SKM-1 (cell line): ENCODE results near the gene CATSPER1.
A peak's percentile ranks its signal among the peaks of the same experiment; 100 is the strongest.

Source experiments
- DNase-seq: peaks from one replicate; lab custom pipeline; 2025; ENCODE audit not compliant: unreplicated experiment; lab: John Stamatoyannopoulos, UW

The CATSPER1 gene

GRCh38 chr11:66026017-66026529, at the start of gene CATSPER1:
CATSPER1 (minus strand) TSS chr11:66026479; CDS start chr11:66026379, 100 bp downstream.
- DNase-seq = no peak

- DNase-seq = no peak
Measured at GRCh38 chr11:66075273-66075672, 49.0 kb upstream of the CATSPER1 start.

DNA sequence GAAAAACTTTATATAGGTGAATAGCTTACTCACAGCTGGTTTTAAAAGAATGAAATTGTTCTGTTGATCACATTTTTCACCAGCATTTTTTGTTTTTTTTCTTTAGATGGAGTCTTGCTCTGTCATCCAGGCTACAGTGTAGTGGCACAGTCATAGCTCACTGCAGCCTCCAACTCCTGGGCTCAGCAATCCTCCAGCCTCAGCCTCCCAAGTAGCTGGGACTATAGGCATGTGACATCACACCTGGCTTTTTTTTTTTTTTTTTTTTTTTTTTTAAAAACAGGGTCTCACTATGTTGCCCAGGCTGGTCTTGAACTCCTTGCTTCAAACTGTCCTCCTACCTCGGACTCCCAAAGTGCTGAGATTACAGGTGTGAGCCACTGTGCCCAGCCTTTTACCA, 47.4 kb upstream of the CATSPER1 start:
- DNase-seq = no peak

DNA sequence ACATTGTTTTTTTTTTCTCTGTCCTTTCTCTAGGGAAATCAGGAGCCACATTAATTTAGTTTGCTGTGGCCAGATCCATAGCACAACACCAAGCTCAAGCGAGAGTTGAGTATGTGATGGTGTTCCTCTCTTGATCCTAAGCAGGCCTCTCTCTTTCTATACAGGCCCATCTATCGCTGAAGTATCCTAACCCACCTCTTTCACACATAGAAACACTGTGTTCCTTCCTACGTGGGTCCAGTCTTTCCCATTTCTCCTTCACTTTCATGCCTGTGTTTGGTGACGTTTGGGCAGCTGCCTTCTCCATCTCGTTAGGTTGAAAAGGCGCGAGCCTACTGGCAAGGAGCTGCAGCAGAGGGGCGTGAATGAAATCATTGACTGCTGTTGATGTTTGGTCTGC, 46.2 kb upstream of the CATSPER1 start:
- no peak for DNase-seq

GRCh38 chr11:66072081-66072480, 45.8 kb upstream of the CATSPER1 start:
- DNase-seq = no peak

DNA sequence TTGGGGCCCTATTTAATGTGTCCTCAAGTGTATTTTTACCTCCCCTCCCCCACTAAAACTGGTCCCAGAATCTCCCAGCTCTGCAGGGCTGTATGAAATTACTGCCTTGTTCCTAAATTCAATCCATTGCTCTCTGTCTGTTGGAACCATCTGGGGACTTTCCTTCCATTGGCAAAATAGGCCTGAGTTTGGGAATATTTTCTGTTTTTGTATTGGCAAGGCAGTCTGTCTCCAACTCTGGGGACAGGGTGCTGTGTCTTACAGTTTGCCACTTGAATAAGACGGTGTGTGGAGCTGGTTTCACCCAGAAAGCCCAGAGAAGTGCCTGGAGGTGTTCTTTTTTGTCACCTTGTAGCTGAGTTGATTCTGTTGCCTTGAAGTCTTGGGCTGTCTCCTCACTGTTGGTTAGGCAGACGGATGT, 45.1 kb upstream of the CATSPER1 start:
- no peak for DNase-seq

GRCh38 chr11:66070604-66071380, 44.5 kb upstream of the CATSPER1 start:
- DNase-seq = no peak

DNA sequence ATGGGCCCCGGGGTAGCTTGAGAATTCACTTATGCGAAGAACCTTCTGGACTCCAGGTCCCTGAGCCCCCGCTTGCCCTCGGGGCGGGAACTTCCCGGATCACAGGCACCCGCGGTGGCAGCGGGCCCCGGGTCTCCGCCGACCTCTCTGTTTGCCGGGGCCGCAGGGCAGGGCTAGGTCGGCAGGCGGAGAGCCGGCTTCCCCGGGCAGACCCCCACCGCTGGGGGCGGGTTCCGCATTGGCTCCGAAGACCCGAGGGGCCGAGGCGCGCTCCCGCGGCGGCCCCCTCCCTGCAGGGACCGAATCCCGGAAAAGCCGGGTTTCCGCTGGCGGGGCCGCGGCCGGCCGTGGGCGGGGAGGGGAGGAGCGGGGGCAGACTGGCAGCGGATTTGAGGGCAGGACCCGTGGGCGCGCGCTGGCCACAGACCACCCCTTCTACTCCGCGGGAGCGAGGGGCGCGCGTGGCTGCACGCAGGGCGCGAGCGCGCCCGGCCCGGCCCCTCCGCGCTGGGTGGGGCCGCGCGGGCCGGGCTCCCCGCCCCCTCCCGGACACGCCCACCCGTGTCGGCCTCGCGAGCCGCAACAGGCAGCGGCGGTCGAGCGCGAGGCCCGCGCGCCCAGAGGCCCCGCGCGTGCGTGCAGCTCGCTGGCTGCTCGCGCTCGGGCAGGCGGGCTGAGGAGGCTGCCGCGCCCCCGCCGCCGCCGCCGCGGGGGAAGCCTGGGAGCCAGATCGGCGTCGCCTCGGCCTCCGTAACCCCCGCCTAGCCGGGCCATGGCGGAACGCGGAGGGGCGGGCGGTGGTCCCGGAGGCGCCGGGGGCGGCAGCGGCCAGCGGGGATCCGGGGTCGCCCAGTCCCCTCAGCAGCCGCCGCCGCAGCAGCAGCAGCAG, 43.7 kb upstream of the CATSPER1 start, which contains the start of gene PACS1:
PACS1 (plus strand) TSS at position 558 of the 889 bp plus-strand sequence; CDS start at position 773, 215 bp downstream.
- no peak for DNase-seq

DNA sequence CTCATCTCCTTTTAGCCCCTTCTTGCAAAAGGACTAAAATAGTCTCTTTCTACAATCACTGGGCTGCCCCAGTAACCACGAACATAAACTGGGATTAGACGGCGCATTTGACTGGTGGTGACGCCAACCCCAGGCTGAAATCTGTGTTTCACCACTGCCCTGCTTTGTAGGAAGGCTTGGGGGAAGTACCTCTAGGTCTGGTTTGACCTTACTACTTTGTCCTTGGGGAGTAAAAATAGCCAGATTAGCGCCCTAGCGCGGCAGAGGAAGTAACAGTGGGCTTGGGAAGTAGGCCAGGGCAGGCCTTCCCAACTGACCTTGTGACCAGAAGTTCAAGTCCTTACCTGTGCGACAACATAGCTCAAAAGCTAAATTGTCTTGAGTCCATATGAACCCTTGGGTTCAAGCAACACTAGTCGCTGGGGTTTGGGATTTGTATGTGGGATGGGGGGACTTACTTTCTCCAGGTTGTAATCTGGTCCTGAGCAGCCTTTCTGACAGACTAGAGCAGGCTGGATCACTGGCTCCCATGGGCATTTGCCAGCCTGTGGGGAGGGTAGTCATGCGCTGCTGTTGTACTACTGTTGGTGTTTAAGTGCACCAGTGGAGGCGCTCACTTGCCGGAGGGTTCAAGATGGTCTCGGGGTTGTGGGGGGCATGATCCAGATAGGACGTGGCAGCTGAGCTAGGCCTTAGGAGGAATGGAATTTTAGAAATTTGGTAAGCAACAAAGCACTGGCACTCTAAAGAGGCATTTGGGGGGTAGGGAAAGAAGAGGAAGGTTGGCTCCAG, 42.8 kb upstream of the CATSPER1 start:
- DNase-seq = no peak

DNA sequence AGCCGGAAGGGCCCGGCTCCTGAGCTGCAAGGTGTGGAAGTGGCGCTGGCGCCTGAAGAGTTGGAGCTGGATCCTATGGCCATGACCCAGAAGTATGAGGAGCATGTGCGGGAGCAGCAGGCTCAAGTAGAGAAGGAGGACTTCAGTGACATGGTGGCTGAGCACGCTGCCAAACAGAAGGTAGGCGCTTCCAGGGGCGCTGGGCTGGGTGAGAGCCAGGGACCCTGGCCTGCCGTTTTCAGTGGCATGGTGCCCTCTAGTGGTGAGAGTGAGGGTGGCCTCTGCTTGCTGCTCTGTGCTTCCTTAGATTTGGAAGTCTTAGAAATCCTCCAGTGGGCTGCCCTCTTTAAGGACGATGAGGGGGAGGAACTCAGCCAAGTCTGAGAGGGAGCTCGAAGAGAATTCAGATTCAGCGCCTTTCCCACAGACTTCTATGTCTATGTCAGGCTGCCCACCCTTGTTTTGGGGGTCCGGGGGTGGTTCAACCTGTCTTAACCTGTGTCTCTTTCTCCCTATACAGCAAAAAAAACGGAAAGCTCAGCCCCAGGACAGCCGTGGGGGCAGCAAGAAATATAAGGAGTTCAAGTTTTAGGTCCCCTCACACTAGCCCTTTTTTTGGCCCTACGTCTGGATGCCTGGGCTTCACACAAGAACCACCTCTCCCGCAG, 42.0 kb upstream of the CATSPER1 start:
- DNase-seq = peak; percentile 27

- no peak for DNase-seq
Measured at GRCh38 chr11:66067640-66068039, 41.4 kb upstream of the CATSPER1 start.

DNA sequence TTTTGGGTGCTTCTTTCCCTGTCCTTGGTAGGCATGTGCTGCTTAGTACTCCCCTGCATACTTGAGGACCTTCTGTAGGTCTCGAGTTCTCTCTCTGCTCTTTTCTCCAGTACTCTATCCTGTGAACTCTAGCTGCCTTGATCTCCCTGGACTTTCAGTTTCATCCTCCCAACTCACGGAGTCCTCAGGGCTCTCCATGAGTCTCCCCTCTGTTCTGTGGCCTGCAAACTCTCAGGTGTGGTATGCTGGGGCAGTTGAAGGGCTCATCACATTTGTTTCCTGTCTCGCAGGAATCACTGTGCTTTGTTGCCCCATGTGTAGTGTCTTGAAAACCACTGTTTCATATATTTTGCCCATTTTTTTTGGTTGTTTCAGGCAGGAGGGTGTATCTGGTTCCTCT, 40.5 kb upstream of the CATSPER1 start:
- DNase-seq = no peak

GRCh38 chr11:66064571-66064970, 38.3 kb upstream of the CATSPER1 start:
- DNase-seq = no peak

DNA sequence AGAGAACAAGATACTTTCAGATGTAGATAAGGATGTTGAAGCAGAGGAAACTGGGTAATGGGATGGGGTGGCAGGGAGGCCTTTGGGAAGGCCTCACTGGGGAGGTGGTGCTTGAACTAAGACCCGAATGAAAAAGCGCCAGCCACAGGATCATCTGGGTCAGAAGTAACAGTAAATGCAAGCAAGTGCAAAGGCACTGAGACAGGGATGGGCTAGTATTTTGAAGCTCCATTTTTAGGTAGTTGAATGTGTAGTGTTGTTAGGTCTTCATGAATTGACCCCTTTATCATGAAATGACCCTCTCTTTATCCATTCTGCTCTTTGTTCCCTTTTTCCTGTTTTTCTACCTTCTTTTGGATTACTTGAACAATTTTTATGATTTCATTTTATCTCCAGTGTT, 37.6 kb upstream of the CATSPER1 start:
- no peak for DNase-seq

DNA sequence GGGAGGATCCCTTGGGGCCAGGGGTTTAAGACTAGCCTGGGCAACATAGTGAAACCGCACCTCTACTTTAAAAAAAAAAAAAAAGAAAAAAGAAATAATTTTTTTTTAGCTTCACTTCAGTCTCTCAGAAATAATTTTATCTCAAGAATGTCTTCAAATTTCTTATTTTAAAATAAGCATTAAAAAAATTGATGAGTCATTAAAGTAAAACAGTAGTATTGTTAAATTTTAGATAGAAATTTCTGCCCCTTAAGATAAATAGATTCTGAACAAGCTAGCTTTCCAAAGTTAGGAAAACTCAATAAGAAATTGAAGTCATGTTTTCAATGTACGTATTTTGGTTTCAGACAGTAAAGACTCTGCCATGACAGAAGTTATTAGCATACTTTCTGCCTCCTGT, 36.1 kb upstream of the CATSPER1 start:
- no peak for DNase-seq

GRCh38 chr11:66061268-66061667, 35.0 kb upstream of the CATSPER1 start:
- no peak for DNase-seq

DNA sequence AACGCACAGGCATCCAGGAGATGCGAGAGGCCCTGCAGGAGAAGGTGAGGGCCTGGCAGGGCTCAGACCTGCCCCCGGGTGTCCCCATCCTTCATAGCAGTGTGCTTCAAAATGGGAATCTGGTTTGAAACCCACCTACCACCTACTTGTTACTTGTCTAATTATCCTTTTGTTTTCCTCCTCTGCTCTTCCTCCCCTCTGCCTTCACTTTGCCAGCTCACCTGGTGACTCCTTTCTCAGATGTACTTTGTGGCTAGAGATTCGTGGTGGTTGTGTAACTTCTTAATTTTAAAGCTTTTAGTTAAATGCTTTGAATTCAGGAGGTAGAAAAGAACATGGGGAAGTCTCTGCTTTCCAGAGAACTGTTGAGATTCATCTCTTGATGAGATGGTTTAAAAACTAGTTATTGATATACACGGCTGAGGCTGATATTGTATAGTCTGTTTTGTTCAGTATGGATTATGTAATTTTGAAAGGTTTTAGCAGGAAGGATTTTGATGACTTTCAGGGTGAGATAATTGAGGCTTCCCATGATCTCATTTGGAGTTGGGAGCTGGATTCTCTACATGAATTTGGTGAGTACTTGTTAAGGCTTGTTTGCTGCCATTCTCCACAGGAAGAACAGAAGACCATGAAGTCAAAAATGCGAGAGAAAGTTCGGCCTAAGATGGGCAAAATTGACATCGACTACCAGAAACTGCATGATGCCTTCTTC, 33.8 kb upstream of the CATSPER1 start:
- DNase-seq = no peak

DNA sequence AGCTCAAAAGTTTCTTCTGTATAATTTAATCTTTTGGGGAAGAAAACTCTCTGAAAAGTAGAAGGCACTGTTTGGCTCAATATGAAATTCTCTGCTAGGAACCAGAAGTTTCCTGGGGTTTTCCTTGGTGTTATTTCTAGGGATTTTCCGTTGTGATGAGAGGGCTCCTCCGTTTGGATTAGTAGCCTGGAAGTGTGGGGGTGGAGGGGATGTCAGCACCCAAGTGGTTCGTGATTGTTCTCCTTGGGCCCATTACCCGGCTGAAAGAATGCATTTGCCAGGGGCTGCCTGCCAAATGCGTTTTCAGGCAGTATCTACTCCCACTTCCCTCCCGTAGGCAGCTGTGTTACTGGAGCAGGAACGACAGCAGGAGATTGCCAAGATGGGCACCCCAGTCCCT, 30.2 kb upstream of the CATSPER1 start:
- DNase-seq = no peak

- DNase-seq = no peak
Measured at GRCh38 chr11:66055021-66055420, 28.7 kb upstream of the CATSPER1 start.

GRCh38 chr11:66052664-66052982, 26.3 kb upstream of the CATSPER1 start:
- no peak for DNase-seq
